Measurements from ENCODE around the gene DDX23.

Gene DDX23

GRCh38 chr12:48795550-48796455 lies 56.2 kb downstream of the DDX23 start:
- no peak for DNase-seq (ENCODE audit: low read depth)

GRCh38 chr12:48794870-48795269 lies 57.1 kb downstream of the DDX23 start:
- DNase-seq (ENCODE audit: low read depth): no peak

- DNase-seq (ENCODE audit: low read depth): no peak
Measured at GRCh38 chr12:48793696-48794095, 58.3 kb downstream of the DDX23 start.

GRCh38 chr12:48789858-48790326 lies 62.1 kb downstream of the DDX23 start:
- DNase-seq (ENCODE audit: low read depth): no peak

- DNase-seq (ENCODE audit: low read depth): no peak
Measured at GRCh38 chr12:48788854-48789775, 62.8 kb downstream of the DDX23 start, which contains the start of gene ADCY6. Gene ADCY6 (minus strand): TSS chr12:48789089. CDS start chr12:48783434, 5,655 bp downstream.

- DNase-seq (ENCODE audit: low read depth): no peak
Measured at GRCh38 chr12:48788524-48788853, 63.5 kb downstream of the DDX23 start.

DNA sequence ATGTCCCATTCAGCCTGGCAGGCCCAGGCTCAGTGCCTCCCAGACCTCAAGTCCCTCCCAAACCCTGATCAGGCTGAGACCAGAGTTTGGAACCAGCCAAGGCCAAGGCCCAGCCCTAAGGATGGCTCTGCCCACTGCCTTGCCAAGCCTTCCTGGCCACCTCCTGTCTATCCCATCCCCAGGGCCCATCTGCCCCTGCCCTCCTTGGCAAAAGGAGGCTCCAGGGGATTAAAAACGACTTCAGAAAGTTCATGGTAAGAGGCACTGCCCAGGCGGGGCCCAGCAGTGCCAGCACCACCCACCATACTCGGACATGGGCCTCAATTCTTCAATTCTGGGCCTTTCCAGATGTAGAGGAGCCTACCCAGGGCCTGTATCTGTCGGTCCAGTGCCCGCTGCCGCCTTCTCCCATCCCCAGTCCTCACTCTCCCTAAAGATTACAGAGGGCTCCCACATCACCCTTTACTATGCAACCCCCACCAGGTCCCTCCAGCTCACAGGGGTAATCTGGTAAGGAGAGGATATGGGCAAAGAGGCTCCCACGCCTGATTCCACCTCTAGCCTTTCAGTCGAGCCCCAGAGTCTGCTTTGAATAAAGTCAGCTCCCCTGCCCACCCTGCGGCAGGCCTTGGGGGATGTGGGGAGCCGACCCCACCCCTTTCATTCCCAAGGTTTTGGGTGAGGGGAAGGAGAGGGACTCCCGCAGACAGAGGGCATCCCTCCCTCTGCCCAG lies 64.0 kb downstream of the DDX23 start:
- no peak for DNase-seq (ENCODE audit: low read depth)

DNA sequence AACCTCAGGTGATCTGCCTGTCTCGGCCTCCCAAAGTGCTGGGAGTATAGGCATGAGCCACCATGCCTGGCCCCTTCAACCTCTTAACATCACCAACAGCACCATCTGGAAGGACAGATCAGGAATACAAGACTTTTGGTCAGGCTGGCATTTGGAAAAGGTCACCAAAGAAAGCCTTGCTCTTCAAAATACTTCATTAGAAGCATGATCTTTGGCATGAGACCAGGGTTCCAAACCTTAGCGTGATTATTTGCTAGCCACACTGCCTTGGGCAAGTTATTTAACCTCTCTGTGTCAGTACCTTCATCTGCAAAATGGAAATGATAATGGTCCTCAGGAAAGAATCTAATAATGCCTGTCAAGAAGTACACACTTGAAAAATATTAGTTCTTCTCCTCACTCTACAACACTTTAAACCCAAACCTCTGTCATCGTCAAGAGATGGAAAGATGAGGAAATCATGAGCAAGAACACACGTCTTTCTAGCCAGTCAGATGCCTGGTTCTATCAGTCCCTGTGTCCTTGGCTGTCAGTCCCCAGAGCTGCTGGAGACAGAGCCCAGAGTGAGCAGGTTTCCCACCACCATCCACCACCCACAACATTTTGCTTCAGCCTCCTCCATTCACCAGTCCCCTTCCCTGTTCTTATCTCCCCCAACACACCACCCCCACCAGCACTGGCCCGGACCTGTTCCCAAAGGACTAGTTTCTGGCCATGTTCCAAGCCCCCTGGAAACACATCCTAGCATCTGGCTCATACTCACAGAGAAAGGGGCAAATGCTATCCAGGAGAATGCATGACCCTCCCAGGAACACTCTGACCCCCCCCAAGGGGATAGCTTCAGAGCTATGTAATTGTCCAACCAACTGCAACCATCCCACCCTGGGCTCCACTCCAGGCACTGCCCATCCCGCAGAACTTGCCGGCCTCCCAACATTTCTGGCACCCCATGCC lies 65.1 kb downstream of the DDX23 start:
- DNase-seq (ENCODE audit: low read depth): no peak

- no peak for DNase-seq (ENCODE audit: low read depth)
Measured at GRCh38 chr12:48783432-48783831, 68.5 kb downstream of the DDX23 start.

DNA sequence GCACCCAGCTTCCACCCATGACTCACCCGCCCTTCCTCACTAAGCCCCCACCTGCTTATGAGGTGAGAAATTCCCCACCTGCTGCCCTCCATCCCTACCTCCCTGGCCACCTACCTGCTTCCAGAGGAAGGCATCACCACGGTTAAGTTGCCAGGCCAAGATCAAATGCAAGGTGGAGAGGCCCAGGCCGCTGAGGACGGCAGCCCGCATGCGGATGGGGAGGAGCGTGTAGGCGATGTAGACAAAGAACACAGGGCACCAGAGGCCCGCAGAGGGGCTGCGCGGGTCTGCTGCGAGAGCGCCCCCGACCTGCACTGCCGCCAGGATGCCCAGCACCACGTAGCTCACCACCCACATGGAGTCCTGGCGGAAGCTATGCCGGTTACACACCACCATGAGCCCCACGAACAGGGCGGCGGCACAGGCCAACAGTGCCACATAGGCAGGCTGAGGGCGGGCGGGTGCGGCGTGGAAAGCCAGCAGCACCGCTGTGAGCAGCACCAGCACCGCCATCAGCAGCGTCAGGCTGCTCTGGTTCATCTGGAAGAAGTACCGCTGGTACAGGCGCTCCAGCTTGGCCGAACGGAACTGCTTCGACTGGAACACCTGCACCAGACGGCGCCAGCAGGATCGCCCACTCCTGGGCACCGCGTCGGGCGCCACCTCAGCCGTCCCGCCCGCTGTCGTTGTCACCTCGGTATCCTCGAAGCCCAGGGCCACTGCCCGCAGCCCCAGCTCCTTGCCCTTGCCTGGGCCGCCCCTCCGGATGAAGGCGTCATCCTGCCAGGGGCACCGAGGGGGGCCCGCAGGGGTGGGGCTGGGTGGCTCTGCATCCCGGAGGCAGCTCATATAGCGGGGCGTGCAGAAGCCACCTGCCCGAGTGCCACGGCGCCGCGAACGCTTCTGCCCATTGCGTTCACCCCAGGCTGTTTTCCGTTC lies 69.2 kb downstream of the DDX23 start:
- no peak for DNase-seq (ENCODE audit: low read depth)

GRCh38 chr12:48781750-48782456 lies 70.1 kb downstream of the DDX23 start:
- DNase-seq (ENCODE audit: low read depth): no peak

- no peak for DNase-seq (ENCODE audit: low read depth)
Measured at GRCh38 chr12:48780381-48781025, 71.5 kb downstream of the DDX23 start.

DNA sequence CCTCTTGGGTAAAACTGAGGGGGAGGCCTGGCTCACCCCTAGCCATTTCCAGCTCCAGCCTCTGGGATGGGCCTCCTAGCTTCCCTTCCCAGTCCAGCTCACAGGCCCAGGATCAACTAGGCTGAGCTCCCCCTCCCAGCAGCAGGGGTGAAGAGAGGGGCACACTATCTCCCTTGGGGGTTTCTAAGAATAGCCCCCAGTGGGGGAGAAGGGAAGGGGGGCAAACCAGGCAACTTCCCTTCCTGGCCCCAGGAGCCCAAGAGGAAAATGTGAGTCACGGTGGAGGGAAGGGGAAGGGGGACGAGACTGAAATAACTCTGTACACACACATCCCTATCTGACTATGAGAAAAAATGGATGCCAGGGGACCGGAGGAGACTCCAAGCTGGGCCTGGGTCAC lies 72.1 kb downstream of the DDX23 start:
- no peak for DNase-seq (ENCODE audit: low read depth)
